Left ventricle myocardium inferior (tissue), 1 donor: Measurements from ENCODE around the gene BNIP5. TPM values are rescaled to one million over a fixed set of nuclear protein-coding genes. Genes with fewer than 3 reads are reported as not detected.

Experiments
- DNase-seq: peaks from one replicate; pipeline ENCODE4 v3.0.0-alpha.2; 2020
- H3K27ac ChIP-seq: fragments of 200-600 bp; replicated peaks from 2 replicates; pipeline ENCODE4 v1.8.0; 2021
- H3K27me3 ChIP-seq: fragments of 200-600 bp; 2 replicates; pipeline ENCODE4 v1.8.0; 2021; ENCODE audit warnings: low read depth
- H3K36me3 ChIP-seq: fragments of 200-600 bp; 2 replicates; pipeline ENCODE4 v1.8.0; 2021
- H3K4me1 ChIP-seq: fragments of 200-600 bp; 2 replicates; pipeline ENCODE4 v1.8.0; 2021
- H3K4me3 ChIP-seq: fragments of 200-600 bp; 2 replicates; pipeline ENCODE4 v1.8.0; 2021; ENCODE audit warnings: mild to moderate bottlenecking, moderate library complexity
- H3K9me3 ChIP-seq: fragments of 200-600 bp; replicated peaks from 2 replicates; pipeline ENCODE4 v1.8.0; 2021
- CTCF ChIP-seq: fragments of 200-600 bp; IDR thresholded peaks from 2 replicates; pipeline ENCODE4 v1.8.0; 2021; ENCODE audit warnings: antibody characterized with exemption, mild to moderate bottlenecking, borderline replicate concordance
- intact Hi-C: fragments of 100-400 bp; cut with micrococcal nuclease; formaldehyde crosslinking; loops from one replicate; pipeline ENCODE4 v1.11.0; 2022
- long read RNA-seq: library from polyadenylated mRNA; unstranded; transcript quantifications from one replicate; pipeline ENCODE4 v2.0.0, GENCODE V29; 2021
- total RNA-seq: library from RNA; stranded (reverse); fragmentation: NEBNext Ultra II Directional; extraction: Animal tissue kit (Norgen Biotek cat#: 25700); gene quantifications from one replicate; pipeline ENCODE4 v1.2.1, GENCODE V29; 2021
- donor health status: DM: no; HTN: yes; CAD: no; lungs with severe emphysema.

The BNIP5 gene
- not detected for total RNA-seq
- long read RNA-seq: 0 reads

DNA sequence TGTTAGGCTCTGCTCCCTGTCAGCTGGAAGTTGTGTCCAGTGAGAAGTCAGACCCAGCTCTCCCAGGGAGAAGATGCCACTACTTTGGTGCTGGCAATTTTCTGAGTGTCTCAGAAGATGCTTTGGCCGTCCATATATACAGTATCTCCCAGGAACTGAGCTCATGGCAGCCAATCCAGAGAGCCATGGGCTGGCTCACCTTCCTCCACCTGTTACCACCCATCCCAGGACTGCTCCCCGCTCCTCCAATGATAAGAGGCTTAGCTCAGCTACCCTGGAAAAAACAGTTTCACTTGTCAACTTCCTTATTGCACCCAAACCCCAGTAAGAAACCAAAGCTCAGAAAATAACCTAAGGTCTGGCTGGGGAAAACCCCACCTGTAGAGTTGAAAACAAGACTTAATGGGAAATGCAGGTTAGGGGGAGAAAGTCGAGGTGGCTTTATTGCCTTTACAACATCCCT, at the start of gene BNIP5:
Gene BNIP5 (minus strand): TSS at position 110 of the 463 bp plus-strand sequence. CDS start 6,198 bp downstream, outside the sequence.
- intact Hi-C loops: no loop called here
- H3K4me3 ChIP-seq: no peak within 1 kb of the TSS
- H3K36me3 ChIP-seq: no peaks in the 10 kb centered on the region
- no peak within 1 kb of the TSS for H3K27ac ChIP-seq
- H3K27me3 ChIP-seq: peaks cover 59% of the 10 kb centered on the region
- H3K9me3 ChIP-seq: no peaks in the 10 kb centered on the region
- no peak for TF ChIP-seq CTCF
- H3K4me1 ChIP-seq: peaks cover 30% of the 10 kb centered on the region
- DNase-seq: no peak

GRCh38 chr6:36384095-36384494, 47.4 kb upstream of the BNIP5 start:
- TF ChIP-seq CTCF: no peak
- Histone ChIP-seq H3K9me3 (no peaks in the 10 kb centered on the region), H3K27ac (no peak overlapping the region), H3K27me3 (peaks cover 44% of the 10 kb centered on the region), H3K36me3 (no peaks in the 10 kb centered on the region), H3K4me3 (no peak overlapping the region), H3K4me1 (peaks cover 25% of the 10 kb centered on the region)
- intact Hi-C loops: no loop called here
- DNase-seq: no peak

DNA sequence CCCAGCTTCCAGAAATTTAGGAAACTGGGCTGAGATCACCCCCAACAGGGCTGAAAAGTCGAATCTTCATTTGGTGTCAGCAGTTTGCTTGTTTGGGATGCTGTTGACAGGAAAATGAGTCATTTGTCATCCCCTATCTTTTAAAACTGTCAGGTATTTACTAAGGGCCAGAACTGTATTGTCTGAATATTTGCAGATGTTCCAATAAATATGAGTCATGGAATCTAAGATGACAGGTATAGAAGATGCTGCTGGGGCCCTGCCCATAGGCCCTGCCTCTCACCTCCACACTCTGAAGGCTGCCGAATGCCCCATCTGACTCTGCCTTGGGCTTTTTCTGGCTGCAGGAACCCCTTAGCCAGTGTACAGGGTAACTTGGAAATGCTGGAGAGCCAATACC, 46.9 kb upstream of the BNIP5 start:
- Histone ChIP-seq H3K36me3 (no peaks in the 10 kb centered on the region), H3K27me3 (peaks cover 44% of the 10 kb centered on the region), H3K4me3 (no peak overlapping the region), H3K4me1 (peaks cover 25% of the 10 kb centered on the region), H3K9me3 (no peaks in the 10 kb centered on the region), H3K27ac (no peak overlapping the region)
- no peak for TF ChIP-seq CTCF
- intact Hi-C loops: no loop called here
- DNase-seq: no peak

GRCh38 chr6:36382976-36383375, 46.3 kb upstream of the BNIP5 start:
- no peak for DNase-seq
- no peak overlapping the region for H3K4me3 ChIP-seq
- TF ChIP-seq CTCF: no peak
- H3K36me3 ChIP-seq: no peaks in the 10 kb centered on the region
- intact Hi-C loops: no loop called here
- no peaks in the 10 kb centered on the region for H3K9me3 ChIP-seq
- H3K4me1 ChIP-seq: peaks cover 22% of the 10 kb centered on the region
- H3K27ac ChIP-seq: no peak overlapping the region
- peaks cover 41% of the 10 kb centered on the region for H3K27me3 ChIP-seq

GRCh38 chr6:36381502-36382389, 45.1 kb upstream of the BNIP5 start:
- H3K27ac ChIP-seq: no peak overlapping the region
- peaks cover 10% of the 10 kb centered on the region for H3K4me1 ChIP-seq
- no peak for DNase-seq
- no peak overlapping the region for H3K4me3 ChIP-seq
- peaks cover 28% of the 10 kb centered on the region for H3K27me3 ChIP-seq
- H3K36me3 ChIP-seq: no peaks in the 10 kb centered on the region
- H3K9me3 ChIP-seq: no peaks in the 10 kb centered on the region
- no peak for TF ChIP-seq CTCF
- intact Hi-C loops: no loop called here
